Fibroblast of pulmonary artery (primary cell): ENCODE measurements around the gene THEMIS2.

Experiments used
- DNase-seq: peaks from one replicate; pipeline ENCODE4 v3.0.0-alpha.2; 2010; ENCODE audit warnings: low read depth
- H3K4me3 ChIP-seq: replicated peaks from 2 replicates; pipeline ENCODE4 v1.5.1; 2011; ENCODE audit warnings: low read depth, mild to moderate bottlenecking, control low read depth, low read length, moderate library complexity
- TF ChIP-seq, protein P1 (sequence below): IDR thresholded peaks from 2 replicates; pipeline ENCODE4 v1.5.1; 2011; ENCODE audit warnings: mild to moderate bottlenecking, control low read depth, low read length, inconsistent platforms; ENCODE audit errors: missing control alignments

Gene THEMIS2

DNA sequence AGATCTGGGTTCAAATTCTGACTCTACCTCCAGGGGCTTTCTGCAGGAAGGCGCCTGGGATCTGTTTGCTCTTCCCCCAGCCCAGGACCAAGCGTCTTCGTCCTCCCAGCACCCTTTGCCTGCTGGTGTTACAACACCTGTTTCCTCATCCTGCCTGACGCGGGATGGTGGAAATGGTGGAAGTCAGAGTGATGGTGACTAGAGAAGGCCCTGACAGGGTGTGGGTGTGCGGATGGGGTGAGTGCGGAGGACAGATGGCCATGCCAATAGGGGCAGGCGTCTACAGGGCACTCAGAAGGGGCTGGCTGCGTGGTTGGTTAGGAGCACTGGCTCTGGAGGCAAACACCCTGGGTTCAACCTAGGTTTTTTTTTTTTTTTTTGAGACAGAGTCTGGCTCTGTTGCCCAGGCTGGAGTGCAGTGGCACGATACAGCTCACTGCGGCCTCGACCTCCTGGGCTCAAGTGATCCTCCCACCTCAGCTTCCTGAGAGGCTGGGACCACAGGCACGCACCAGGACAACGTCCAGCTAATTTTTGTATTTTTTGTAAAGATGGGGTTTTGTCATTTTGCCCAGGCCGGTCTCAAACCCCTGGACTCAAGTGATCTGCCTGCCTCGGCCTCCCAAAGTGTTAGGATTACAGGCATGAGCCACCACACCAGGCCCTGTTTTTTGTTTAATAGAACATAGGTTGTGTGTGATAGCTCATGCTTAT lies 1.5 kb downstream of the THEMIS2 start:
- no peak for DNase-seq
- TF ChIP-seq, protein P1, sequence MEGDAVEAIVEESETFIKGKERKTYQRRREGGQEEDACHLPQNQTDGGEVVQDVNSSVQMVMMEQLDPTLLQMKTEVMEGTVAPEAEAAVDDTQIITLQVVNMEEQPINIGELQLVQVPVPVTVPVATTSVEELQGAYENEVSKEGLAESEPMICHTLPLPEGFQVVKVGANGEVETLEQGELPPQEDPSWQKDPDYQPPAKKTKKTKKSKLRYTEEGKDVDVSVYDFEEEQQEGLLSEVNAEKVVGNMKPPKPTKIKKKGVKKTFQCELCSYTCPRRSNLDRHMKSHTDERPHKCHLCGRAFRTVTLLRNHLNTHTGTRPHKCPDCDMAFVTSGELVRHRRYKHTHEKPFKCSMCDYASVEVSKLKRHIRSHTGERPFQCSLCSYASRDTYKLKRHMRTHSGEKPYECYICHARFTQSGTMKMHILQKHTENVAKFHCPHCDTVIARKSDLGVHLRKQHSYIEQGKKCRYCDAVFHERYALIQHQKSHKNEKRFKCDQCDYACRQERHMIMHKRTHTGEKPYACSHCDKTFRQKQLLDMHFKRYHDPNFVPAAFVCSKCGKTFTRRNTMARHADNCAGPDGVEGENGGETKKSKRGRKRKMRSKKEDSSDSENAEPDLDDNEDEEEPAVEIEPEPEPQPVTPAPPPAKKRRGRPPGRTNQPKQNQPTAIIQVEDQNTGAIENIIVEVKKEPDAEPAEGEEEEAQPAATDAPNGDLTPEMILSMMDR = no peak
- no peak overlapping the region for H3K4me3 ChIP-seq

- no peak for DNase-seq
- no peak overlapping the region for H3K4me3 ChIP-seq
- TF ChIP-seq, protein P1 = no peak
Observed at GRCh38 chr1:27876341-27877114, 4.2 kb downstream of the THEMIS2 start.

DNA sequence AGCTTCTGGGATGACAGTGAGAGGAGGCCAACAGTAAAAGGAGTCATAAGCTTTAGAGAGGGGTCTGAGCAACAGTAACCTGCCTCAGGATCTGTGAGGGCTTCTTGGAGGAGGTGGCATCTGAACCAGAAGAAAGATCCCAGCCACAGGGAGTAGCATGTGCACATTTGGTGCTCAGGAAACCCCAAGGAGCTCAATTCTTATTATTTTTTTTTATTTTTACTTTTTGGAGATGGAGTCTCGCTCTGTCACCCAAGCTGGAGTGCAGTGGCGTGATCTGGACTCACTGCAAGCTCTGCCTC lies 4.7 kb downstream of the THEMIS2 start:
- TF ChIP-seq, protein P1 = no peak
- DNase-seq = no peak

GRCh38 chr1:27878039-27878438 lies 5.7 kb downstream of the THEMIS2 start:
- no peak for DNase-seq
- no peak overlapping the region for H3K4me3 ChIP-seq
- TF ChIP-seq, protein P1 = no peak

More for the DNA sequence above, 4.7 kb downstream of the THEMIS2 start:
- H3K4me3 ChIP-seq = no peak overlapping the region

DNA sequence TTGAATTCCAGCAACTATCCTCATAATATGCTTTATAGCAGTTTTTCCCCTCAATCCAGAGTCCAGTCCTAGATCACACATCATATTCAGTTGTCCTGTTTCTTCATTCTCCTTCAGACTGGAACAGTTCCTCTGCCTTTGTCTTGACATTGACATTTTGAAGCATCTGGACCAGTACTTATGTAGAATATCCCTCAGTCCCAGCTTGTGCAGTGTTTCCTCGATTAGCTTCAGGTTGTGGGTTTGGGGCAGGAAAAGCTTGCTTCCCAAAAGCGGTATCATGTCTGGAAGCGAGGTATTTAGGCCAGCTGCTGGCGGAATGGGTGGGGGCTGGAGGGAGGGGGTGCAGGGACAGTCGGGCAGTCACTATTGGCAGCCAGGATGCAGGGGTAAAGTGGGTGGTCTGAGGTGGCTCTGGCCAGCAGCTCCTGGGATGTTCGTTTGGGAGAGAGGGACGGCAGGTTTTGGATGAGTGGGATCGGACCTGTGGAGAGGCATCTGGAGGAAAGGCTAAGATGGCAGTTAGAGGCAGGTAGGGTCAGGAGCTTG lies 6.5 kb downstream of the THEMIS2 start:
- TF ChIP-seq, protein P1 = no peak
- H3K4me3 ChIP-seq = no peak overlapping the region

DNA sequence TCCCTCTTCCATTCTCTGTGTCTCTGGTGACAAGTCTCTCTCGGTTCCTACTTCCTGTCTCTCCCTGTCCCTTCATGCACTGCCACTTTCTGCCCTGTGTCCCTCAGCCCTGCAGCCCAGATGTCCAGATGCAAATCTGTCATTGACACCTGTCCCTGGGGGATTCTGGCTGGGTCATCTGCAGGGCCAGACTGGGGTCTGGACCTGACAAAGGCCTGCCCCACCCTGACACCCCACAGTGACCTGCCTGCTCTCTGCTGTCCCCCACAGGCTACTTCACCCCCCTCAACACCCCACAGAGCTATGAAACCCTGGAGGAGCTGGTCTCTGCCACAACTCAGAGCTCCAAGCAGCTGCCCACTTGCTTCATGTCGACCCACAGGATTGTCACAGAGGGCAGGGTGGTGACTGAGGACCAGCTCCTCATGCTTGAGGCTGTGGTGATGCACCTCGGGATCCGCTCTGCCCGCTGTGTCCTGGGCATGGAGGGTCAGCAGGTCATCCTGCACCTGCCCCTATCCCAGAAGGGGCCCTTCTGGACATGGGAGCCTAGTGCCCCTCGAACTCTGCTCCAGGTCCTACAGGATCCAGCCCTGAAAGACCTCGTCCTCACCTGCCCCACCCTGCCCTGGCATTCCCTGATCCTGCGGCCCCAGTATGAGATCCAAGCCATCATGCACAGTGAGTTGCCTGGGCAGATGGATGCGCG lies 7.2 kb downstream of the THEMIS2 start:
- H3K4me3 ChIP-seq = no peak overlapping the region
- TF ChIP-seq, protein P1 = no peak
- DNase-seq = no peak

More for the DNA sequence above, 6.5 kb downstream of the THEMIS2 start:
- no peak for DNase-seq
